Activated B cell treated with CpG ODN at 0.5 μM for 24 hours (primary cell): Measurements from ENCODE around the gene HHAT. TPM values are rescaled to one million over a fixed set of nuclear protein-coding genes. Genes with fewer than 3 reads are reported as not detected.

ENCODE experiments used
- ATAC-seq: fragments of 200-7000 bp; cut with Tn5 transposase; one replicate; pipeline ENCODE4 v1.10.0; 2021; ENCODE audit warnings: low read depth, mild to moderate bottlenecking, moderate library complexity
- CTCF ChIA-PET: fragments of 350-600 bp; sonication (Branson Sonifier 250); formaldehyde crosslinking; loops from one replicate; lab custom pipeline; 2021; ENCODE audit warnings: antibody characterized with exemption; lab: Charles Lee
- POLR2A ChIA-PET: fragments of 350-600 bp; sonication (Branson Sonifier 250); formaldehyde crosslinking; loops from one replicate; lab custom pipeline; 2021; ENCODE audit warnings: antibody characterized with exemption; lab: Charles Lee
- DNase-seq: peaks from one replicate; pipeline ENCODE4 v3.0.0; 2022
- H3K27ac Mint-ChIP-seq: one replicate; pipeline ENCODE4 v1.8.0; 2020; ENCODE audit warnings: mixed read lengths
- H3K27me3 Mint-ChIP-seq: one replicate; pipeline ENCODE4 v1.8.0; 2021; ENCODE audit warnings: mixed read lengths
- H3K36me3 Mint-ChIP-seq: one replicate; pipeline ENCODE4 v1.8.0; 2021; ENCODE audit warnings: low read depth, mixed read lengths
- H3K4me1 Mint-ChIP-seq: one replicate; pipeline ENCODE4 v1.8.0; 2021; ENCODE audit warnings: mixed read lengths
- H3K4me3 Mint-ChIP-seq: one replicate; pipeline ENCODE4 v1.8.0; 2020; ENCODE audit warnings: mild to moderate bottlenecking, mixed read lengths
- H3K9me3 Mint-ChIP-seq: one replicate; pipeline ENCODE4 v1.8.0; 2020; ENCODE audit warnings: mixed read lengths
- intact Hi-C: fragments of 100-400 bp; cut with micrococcal nuclease; formaldehyde crosslinking; loops from one replicate; pipeline ENCODE4 v1.15.1; 2024
- total RNA-seq: library from RNA; stranded (reverse); gene quantifications from 2 replicates; pipeline ENCODE4 v1.2.3, GENCODE V29; 2022
- TF ChIP-seq, protein P1 (sequence below): fragments of 200-600 bp; IDR thresholded peaks from one replicate; pipeline ENCODE4 v1.8.0; 2022; ENCODE audit warnings: antibody characterized with exemption, mild to moderate bottlenecking

Gene HHAT
- total RNA-seq, 1 donor from 2014 or later = 8.5 TPM

DNA sequence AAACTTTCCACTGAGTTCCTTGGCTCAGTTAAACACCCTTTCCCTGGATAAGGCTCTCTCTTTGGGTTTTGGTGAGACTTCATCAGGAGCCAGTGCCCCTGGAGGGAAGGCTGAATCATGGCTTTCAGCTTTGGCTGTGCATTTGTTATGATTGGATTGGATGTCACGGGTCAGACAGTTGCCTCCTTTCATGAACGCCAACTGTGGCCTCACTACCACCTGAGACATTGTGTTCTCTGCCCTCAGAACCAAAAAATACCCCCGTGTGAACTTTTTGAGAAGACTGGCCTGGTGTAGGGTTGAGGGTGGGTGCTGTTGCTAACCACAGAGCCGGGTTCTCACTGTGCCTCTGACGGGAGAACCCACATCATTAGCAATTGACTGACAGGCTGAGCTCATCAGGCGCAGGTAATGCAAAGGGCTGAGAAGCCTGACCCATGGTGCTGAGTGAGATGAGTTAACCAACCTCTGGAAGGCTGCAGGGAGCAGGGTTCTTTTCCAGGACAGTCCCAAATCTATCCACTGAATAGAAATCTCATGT, 65.6 kb downstream of the HHAT start:
- CTCF ChIA-PET = no interaction called here
- Mint-ChIP-seq H3K27ac (no peak overlapping the region), H3K27me3 (no peaks in the 10 kb centered on the region), H3K4me1 (no peaks in the 10 kb centered on the region), H3K4me3 (no peak overlapping the region), H3K9me3 (no peaks in the 10 kb centered on the region), H3K36me3 (peaks cover 5% of the 10 kb centered on the region)
- TF ChIP-seq, protein P1, sequence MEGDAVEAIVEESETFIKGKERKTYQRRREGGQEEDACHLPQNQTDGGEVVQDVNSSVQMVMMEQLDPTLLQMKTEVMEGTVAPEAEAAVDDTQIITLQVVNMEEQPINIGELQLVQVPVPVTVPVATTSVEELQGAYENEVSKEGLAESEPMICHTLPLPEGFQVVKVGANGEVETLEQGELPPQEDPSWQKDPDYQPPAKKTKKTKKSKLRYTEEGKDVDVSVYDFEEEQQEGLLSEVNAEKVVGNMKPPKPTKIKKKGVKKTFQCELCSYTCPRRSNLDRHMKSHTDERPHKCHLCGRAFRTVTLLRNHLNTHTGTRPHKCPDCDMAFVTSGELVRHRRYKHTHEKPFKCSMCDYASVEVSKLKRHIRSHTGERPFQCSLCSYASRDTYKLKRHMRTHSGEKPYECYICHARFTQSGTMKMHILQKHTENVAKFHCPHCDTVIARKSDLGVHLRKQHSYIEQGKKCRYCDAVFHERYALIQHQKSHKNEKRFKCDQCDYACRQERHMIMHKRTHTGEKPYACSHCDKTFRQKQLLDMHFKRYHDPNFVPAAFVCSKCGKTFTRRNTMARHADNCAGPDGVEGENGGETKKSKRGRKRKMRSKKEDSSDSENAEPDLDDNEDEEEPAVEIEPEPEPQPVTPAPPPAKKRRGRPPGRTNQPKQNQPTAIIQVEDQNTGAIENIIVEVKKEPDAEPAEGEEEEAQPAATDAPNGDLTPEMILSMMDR = no peak
- no peak for ATAC-seq
- no peak for DNase-seq
- intact Hi-C loops = no loop called here
- POLR2A ChIA-PET = no interaction called here

GRCh38 chr1:210396541-210396940, 67.8 kb downstream of the HHAT start:
- ATAC-seq (no peak), DNase-seq (no peak)
- intact Hi-C loops = no loop called here
- no peak overlapping the region for H3K4me3 Mint-ChIP-seq
- ChIA-PET POLR2A (no interaction called here), CTCF (interaction anchor here (1.5 kb wide), 1 partner anchor 36 kb away, joined by 4 read pairs; no protein-coding TSS in a partner anchor)
- no peak overlapping the region for H3K27ac Mint-ChIP-seq
- no peaks in the 10 kb centered on the region for H3K9me3 Mint-ChIP-seq
- no peaks in the 10 kb centered on the region for H3K27me3 Mint-ChIP-seq
- peaks cover 9% of the 10 kb centered on the region for H3K4me1 Mint-ChIP-seq
- TF ChIP-seq, protein P1 = no peak
- no peaks in the 10 kb centered on the region for H3K36me3 Mint-ChIP-seq

GRCh38 chr1:210397252-210397651, 68.5 kb downstream of the HHAT start:
- intact Hi-C loops = no loop called here

GRCh38 chr1:210397681-210398080, 69.0 kb downstream of the HHAT start:
- H3K27ac Mint-ChIP-seq = no peak overlapping the region
- ChIA-PET POLR2A (interaction anchor here (0.7 to 1.2 kb wide), 2 partner anchors 69 to 105 kb away, joined by 3 to 4 read pairs; partner anchors contain the start of gene HHAT), CTCF (interaction anchor here (1.5 kb wide), 1 partner anchor 37 kb away, joined by 4 read pairs; no protein-coding TSS in a partner anchor)
- intact Hi-C loops = no loop called here
- H3K4me3 Mint-ChIP-seq = no peak overlapping the region
- H3K27me3 Mint-ChIP-seq = no peaks in the 10 kb centered on the region
- no peaks in the 10 kb centered on the region for H3K9me3 Mint-ChIP-seq
- peaks cover 9% of the 10 kb centered on the region for H3K4me1 Mint-ChIP-seq
- H3K36me3 Mint-ChIP-seq = peaks cover 5% of the 10 kb centered on the region
- no peak for DNase-seq
- TF ChIP-seq, protein P1 = no peak
- ATAC-seq = no peak

More at GRCh38 chr1:210397252-210397651, 68.5 kb downstream of the HHAT start:
- no peak for ATAC-seq
- POLR2A ChIA-PET = interaction anchor here (0.7 to 1.2 kb wide), 2 partner anchors 69 to 104 kb away, joined by 3 to 4 read pairs; partner anchors contain the start of gene HHAT
- Mint-ChIP-seq H3K4me1 (peaks cover 9% of the 10 kb centered on the region), H3K27me3 (no peaks in the 10 kb centered on the region), H3K27ac (no peak overlapping the region), H3K4me3 (no peak overlapping the region), H3K36me3 (peaks cover 1% of the 10 kb centered on the region), H3K9me3 (no peaks in the 10 kb centered on the region)
- CTCF ChIA-PET = interaction anchor here (1.5 kb wide), 1 partner anchor 37 kb away, joined by 4 read pairs; no protein-coding TSS in a partner anchor
- no peak for DNase-seq
- TF ChIP-seq, protein P1 = no peak

GRCh38 chr1:210398466-210398865, 69.8 kb downstream of the HHAT start:
- POLR2A ChIA-PET = interaction anchor here (1.2 kb wide), 1 partner anchor 70 kb away, joined by 4 read pairs; the partner anchor contains the start of gene HHAT
- CTCF ChIA-PET = interaction anchor here (2.1 kb wide), 1 partner anchor 24 kb away, joined by 8 read pairs; no protein-coding TSS in a partner anchor
- Mint-ChIP-seq H3K27me3 (no peaks in the 10 kb centered on the region), H3K4me1 (peaks cover 9% of the 10 kb centered on the region), H3K27ac (no peak overlapping the region), H3K9me3 (no peaks in the 10 kb centered on the region), H3K36me3 (peaks cover 5% of the 10 kb centered on the region), H3K4me3 (no peak overlapping the region)
- DNase-seq (no peak), ATAC-seq (no peak)
- TF ChIP-seq, protein P1 = no peak
- intact Hi-C loops = no loop called here
